C4-2B (cell line): ENCODE data around the gene ATF6B.

Experiments
- ZFX ChIP-seq: fragments of 450-650 bp; IDR thresholded peaks from 2 replicates; pipeline ENCODE4 v1.6.1; 2017
- TF ChIP-seq, protein P1 (sequence below): fragments of 450-650 bp; conservative IDR thresholded peaks from 2 replicates; pipeline ENCODE4 v1.5.1; 2017; ENCODE audit warnings: mild to moderate bottlenecking

DNA sequence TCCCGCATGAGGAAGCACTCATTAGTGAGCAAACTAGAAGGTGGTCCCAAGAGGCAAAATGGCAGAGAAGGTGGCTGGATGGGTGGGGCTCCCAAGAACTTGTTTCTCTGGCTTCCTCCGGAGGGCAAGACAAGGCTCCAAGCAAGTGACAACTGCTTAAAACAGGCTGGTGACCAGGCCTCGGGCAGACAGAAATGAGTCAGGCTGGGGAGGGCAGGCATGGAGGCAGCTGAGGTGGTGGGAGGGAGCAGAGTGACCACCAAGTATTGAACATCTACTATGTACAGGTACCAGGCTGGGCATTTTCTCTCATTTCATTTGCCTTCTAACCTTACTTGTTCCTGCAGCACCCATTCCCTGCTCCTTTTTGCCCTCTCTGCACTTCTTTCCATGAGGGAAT, 52.3 kb downstream of the ATF6B start:
- TF ChIP-seq, protein P1, sequence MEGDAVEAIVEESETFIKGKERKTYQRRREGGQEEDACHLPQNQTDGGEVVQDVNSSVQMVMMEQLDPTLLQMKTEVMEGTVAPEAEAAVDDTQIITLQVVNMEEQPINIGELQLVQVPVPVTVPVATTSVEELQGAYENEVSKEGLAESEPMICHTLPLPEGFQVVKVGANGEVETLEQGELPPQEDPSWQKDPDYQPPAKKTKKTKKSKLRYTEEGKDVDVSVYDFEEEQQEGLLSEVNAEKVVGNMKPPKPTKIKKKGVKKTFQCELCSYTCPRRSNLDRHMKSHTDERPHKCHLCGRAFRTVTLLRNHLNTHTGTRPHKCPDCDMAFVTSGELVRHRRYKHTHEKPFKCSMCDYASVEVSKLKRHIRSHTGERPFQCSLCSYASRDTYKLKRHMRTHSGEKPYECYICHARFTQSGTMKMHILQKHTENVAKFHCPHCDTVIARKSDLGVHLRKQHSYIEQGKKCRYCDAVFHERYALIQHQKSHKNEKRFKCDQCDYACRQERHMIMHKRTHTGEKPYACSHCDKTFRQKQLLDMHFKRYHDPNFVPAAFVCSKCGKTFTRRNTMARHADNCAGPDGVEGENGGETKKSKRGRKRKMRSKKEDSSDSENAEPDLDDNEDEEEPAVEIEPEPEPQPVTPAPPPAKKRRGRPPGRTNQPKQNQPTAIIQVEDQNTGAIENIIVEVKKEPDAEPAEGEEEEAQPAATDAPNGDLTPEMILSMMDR = no peak
- TF ChIP-seq ZFX = no peak
